ENCODE results near the gene PRDM15.

DNA sequence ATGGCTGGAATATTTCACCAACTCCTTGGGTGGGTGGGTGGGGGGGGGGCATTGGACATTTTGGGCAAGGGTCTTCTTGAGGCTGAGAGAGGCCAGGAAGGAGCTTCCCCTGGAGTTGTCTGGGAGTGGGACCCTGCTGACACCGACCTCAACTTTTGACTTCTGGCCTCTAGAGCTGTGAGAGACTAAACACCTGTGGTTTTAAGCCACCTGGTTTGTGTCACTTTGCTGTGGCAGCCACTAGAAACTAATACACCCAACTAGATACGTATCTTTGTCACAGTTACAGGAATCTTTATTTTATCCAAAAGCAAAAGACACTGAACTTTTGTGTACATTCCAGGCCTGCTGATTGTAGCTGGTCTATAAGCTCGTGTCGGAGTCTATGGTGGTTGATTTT is 102.4 kb downstream of the PRDM15 start:
- TF ChIP-seq EZH2 (optimal IDR thresholded peaks at IDR 0.05; ENCODE audit: low read depth, low read length) (no peak), EZH2phosphoT487 (IDR thresholded peaks at IDR 0.05; ENCODE audit: low read length) (no peak)
- TF ChIP-seq, protein P1, sequence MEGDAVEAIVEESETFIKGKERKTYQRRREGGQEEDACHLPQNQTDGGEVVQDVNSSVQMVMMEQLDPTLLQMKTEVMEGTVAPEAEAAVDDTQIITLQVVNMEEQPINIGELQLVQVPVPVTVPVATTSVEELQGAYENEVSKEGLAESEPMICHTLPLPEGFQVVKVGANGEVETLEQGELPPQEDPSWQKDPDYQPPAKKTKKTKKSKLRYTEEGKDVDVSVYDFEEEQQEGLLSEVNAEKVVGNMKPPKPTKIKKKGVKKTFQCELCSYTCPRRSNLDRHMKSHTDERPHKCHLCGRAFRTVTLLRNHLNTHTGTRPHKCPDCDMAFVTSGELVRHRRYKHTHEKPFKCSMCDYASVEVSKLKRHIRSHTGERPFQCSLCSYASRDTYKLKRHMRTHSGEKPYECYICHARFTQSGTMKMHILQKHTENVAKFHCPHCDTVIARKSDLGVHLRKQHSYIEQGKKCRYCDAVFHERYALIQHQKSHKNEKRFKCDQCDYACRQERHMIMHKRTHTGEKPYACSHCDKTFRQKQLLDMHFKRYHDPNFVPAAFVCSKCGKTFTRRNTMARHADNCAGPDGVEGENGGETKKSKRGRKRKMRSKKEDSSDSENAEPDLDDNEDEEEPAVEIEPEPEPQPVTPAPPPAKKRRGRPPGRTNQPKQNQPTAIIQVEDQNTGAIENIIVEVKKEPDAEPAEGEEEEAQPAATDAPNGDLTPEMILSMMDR (IDR thresholded peaks at IDR 0.05; ENCODE audit: low read length): no peak
